GM18505 (cell line): Measurements from ENCODE around the gene FRMD7.
"Not testable (repeated sequence)": the region's sequence is repeated elsewhere in the genome, so short reads cannot be mapped to it uniquely, and the experiment has no call there.

Source experiments
- ATAC-seq: cut with Tn5 transposase; IDR thresholded peaks from one replicate; pipeline ENCODE4 v1.9.1; 2021; ENCODE audit not compliant: unreplicated experiment
- POLR2A ChIP-seq: IDR thresholded peaks from 4 replicates; pipeline ENCODE4 v1.6.1; 2011; ENCODE audit warnings: borderline replicate concordance; ENCODE audit not compliant: insufficient read depth, insufficient read length; ENCODE audit errors: extremely low read depth

FRMD7 gene

DNA sequence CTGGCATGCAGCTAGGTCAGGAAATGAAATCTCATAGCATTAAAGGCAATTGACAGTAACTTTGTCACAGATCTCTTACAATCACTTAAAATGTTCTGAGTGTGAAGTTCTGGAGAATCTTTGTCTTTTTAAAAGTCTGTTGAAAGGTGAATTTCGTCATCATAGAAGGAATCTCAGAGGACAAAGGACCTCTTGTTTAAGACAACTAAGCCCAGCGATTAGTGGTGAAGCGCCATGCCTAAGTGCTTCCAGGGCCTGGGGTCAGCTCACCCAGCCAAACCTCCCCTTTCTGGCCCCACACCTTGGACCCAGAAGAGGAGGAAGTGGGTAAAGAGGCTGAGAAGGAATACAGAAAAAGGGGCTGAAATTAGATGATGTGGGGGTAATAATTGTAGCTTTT is 8.5 kb downstream of the FRMD7 start:
- TF ChIP-seq POLR2A = no peak
- ATAC-seq = no peak

DNA sequence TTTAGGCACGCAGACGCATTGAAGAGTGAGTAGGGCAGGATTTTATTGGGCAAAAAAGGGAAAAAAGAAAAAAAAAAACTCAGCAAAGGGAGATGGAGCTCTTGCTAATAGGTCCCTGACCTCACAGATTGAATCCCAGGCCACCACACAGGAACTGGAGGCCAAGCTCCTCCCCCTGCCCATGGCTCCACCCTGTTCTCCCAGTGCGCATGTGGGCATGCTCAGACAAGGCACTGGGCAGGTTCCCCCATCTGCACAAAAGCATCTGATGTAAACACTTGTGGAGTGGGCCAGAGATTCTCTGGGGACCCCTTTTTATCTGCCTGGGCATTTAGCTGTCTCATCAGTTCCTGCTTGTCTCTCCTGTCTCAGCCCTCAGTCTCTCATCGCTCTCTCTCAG is 9.5 kb downstream of the FRMD7 start:
- no peak for ATAC-seq
- no peak for TF ChIP-seq POLR2A

GRCh38 chrX:132115792-132116191 is 12.0 kb downstream of the FRMD7 start:
- TF ChIP-seq POLR2A = no peak
- ATAC-seq = no peak

DNA sequence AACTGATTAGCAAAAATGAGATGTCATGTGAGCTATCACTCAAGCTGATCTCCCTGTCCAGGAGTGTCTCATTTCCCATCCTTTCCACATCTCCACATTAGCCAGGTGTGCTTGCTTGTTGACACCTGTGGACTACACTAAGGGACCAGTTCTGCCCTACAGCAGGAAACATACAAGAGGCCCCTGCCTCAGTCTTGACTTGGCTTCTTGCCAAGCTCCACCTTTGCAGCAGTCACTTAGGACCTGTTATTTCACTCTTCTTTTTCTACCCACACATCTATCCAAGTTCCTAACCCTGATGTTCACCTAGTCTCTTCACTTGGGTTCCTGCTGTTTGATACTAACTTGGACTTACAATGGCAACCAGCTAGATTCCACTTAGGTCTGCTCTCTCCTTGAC is 13.2 kb downstream of the FRMD7 start:
- ATAC-seq = no peak
- TF ChIP-seq POLR2A = no peak

DNA sequence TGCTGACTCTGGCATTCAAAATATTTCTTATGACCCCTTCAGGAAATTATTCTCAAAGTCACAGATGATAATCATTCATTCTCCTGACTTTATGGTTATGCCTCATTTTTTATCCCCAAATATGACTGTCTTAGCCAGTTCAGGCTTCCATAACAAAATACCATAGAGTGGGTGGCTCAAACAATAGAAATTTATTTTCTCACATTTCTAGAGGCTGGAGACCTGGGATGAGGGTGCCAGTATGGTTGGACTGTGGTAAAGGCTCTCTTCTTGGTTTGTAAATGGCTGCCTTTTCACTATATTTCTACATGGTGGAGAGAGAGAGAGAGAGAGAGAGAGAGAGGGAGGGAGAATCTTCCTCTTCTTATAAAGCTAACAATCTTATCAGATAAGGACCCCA is 20.5 kb downstream of the FRMD7 start:
- TF ChIP-seq POLR2A = no peak
- no peak for ATAC-seq

GRCh38 chrX:132101799-132102198 is 26.0 kb downstream of the FRMD7 start:
- ATAC-seq = no peak
- TF ChIP-seq POLR2A = no peak

GRCh38 chrX:132101206-132101605 is 26.6 kb downstream of the FRMD7 start:
- no peak for ATAC-seq
- TF ChIP-seq POLR2A = no peak

- ATAC-seq = not testable (repeated sequence)
Observed at GRCh38 chrX:132098704-132099103, 29.1 kb downstream of the FRMD7 start.

DNA sequence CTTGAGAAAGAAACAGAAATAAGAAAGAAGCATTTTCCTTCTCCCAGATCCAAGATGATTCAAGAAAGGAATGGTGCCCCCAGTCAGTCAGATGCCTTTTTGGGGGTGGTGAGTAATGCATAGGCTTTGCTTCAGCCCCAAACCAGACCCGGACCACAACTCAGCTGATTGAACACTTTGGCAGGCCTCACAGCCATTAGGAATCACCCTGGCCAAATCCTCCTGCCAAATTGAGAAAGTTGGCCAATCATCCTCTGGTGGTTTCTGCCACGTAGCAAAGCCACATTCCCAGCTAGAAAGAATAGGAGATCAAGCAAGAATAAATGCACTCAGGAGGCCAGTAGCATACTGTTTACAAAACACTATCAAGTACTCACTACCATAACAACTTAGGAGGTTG is 33.7 kb downstream of the FRMD7 start:
- no peak for ATAC-seq

DNA sequence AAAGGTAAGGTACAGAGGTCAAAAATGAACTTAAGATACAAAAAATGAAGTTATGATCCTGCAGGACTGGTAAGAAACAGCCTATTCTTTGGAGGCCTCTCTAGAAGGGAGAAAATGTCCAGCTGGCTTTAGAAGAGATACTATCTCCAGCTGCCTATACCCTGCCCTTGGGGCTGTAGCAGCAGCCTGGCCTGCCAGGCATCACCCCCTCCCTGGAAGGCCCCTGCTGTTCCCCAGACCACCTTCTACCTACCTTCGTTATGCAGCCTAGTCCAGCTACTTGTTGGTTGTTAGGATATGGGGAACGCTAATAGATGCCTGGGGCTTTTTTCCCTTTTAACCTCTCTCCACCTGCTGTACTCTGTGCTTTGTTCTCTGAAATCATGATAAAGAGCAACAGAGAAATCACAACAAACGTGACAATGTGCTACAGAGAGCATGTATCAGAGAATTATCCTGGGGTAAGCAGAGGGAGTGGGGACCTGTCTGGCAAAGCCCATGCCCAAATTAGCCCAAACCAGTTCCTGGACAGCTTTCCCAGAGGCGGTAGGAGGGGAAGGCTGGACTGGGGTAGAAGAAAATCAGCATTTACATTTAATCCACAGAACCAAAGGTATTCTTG is 34.5 kb downstream of the FRMD7 start:
- ATAC-seq = no peak
- TF ChIP-seq POLR2A = no peak

More for the DNA sequence above, 33.7 kb downstream of the FRMD7 start:
- no peak for TF ChIP-seq POLR2A

GRCh38 chrX:132092439-132093065 is 35.3 kb downstream of the FRMD7 start:
- TF ChIP-seq POLR2A = no peak
- ATAC-seq = peak; percentile 88

DNA sequence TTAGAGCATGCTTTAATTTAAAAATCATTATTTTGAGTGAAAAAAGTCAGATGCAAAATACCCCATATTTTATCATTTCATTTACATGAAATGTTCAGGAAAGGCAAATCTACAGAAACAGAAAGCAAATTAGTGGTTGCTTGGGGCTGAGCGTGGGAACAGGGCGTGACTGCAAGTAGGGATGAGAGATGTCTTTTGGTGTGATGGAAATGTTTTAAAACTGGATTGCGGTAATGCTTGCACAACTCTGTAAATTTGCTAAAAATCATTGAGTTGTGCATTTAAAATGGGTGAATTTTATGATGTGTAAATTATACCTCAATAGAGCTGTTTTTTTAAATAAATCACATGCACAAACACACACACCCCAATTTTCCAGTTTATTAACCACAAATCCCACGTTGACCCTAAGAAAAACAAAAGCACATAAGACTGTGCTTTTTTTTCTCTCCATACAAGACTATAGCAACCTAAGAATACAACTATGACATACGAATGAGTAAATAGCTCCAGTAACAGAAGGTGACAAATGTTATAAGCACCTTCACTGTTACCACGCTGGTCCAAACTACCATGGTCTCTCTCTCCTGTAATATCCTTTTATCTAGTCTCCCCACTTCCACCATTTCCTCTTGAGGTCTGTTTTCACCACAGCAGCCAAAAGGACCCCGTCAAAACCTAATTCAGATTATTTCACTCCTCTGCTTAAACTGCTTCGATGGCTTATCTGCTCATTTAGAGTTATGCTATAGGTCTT is 37.2 kb downstream of the FRMD7 start:
- TF ChIP-seq POLR2A = no peak
- ATAC-seq = no peak

DNA sequence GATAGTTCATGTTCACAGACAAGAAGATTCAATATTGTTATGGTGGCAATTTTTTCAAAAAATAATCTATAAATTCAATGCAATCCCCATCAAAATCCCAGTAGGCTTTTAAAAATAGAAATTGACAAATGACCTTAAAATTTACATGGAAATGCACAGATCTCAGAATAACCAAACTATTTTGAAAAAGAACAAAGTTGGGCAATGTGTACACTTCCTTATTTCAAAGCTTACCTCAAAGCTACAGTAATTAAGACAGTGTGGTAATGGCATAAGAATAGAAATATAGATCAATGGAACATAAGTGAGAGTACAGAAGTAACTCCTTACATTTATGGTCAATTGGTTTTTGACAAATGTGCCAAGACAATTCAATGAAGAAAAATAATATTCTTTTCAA is 39.0 kb downstream of the FRMD7 start:
- TF ChIP-seq POLR2A = no peak
- ATAC-seq = no peak

GRCh38 chrX:132086672-132087071 is 41.1 kb downstream of the FRMD7 start:
- TF ChIP-seq POLR2A = no peak
- ATAC-seq = no peak
